ENCODE data around the gene LALBA.

GRCh38 chr12:48592591-48593086 lies 22.8 kb upstream of the LALBA start:
- TF ChIP-seq CTCF (IDR thresholded peaks at IDR 0.05): no peak
- TF ChIP-seq POLR2A (IDR thresholded peaks at IDR 0.05): no peak
